Activated CD8-positive, alpha-beta T cell treated with anti-CD3 and anti-CD28 coated beads, Interleukin-2, amount 10 ng/mL, durations not matched to agents 7 days and 5 days (primary cell): ENCODE data around the gene FAM32A. TPM values are rescaled to one million over a fixed set of nuclear protein-coding genes. Genes with fewer than 3 reads are reported as not detected.

Source experiments
- ATAC-seq: fragments of 150-1000 bp; cut with Tn5 transposase; one replicate; pipeline ENCODE4 v1.10.0; 2021; ENCODE audit warnings: moderate library complexity
- CTCF ChIA-PET: fragments of 350-600 bp; sonication (Branson Sonifier 250); formaldehyde crosslinking; loops from one replicate; lab custom pipeline; 2021; ENCODE audit warnings: antibody characterized with exemption; lab: Charles Lee
- POLR2A ChIA-PET: fragments of 350-600 bp; sonication (Branson Sonifier 250); formaldehyde crosslinking; loops from one replicate; lab custom pipeline; 2021; ENCODE audit warnings: antibody characterized with exemption; lab: Charles Lee
- DNase-seq: peaks from one replicate; pipeline ENCODE4 v3.0.0-alpha.2; 2020
- H3K27ac Mint-ChIP-seq: one replicate; pipeline ENCODE4 v1.8.0; 2021; ENCODE audit warnings: mild to moderate bottlenecking, mixed read lengths
- H3K27me3 Mint-ChIP-seq: one replicate; pipeline ENCODE4 v1.8.0; 2021; ENCODE audit warnings: low read depth, mixed read lengths
- H3K36me3 Mint-ChIP-seq: one replicate; pipeline ENCODE4 v1.8.0; 2021; ENCODE audit warnings: low read depth, mixed read lengths
- H3K4me1 Mint-ChIP-seq: one replicate; pipeline ENCODE4 v1.8.0; 2021; ENCODE audit warnings: low read depth, mixed read lengths
- H3K4me3 Mint-ChIP-seq: one replicate; pipeline ENCODE4 v1.8.0; 2021; ENCODE audit warnings: mild to moderate bottlenecking, mixed read lengths
- H3K9me3 Mint-ChIP-seq: one replicate; pipeline ENCODE4 v1.8.0; 2022; ENCODE audit warnings: mixed read lengths; ENCODE audit not compliant: insufficient read depth
- total RNA-seq, 2 experiments: library from RNA; stranded (reverse); gene quantifications; one replicate each; pipeline ENCODE4 v1.2.3, GENCODE V29; 2021

FAM32A gene
- total RNA-seq, result 10 to 100 TPM; 65.8 to 69.4 TPM

GRCh38 chr19:16185123-16185767 lies at the start of gene FAM32A:
Gene FAM32A (plus strand): TSS chr19:16185410. CDS start chr19:16185443, 33 bp downstream.
- peaks cover 30% of the 10 kb centered on the region for H3K36me3 Mint-ChIP-seq

GRCh38 chr19:16135430-16136127 lies 49.6 kb upstream of the FAM32A start:
- Mint-ChIP-seq H3K27me3 (no peaks in the 10 kb centered on the region), H3K9me3 (no peaks in the 10 kb centered on the region), H3K36me3 (peaks cover 53% of the 10 kb centered on the region)

More at GRCh38 chr19:16185123-16185767, at the start of gene FAM32A:
- ChIA-PET POLR2A (interaction anchor here (1.0 to 2.0 kb wide), 16 partner anchors 9 to 187 kb away, joined by 3 to 16 read pairs (median 4); partner anchors contain the start of genes AP1M1, HSH2D, RAB8A and TPM4), CTCF (interaction anchor here (0.5 to 3.4 kb wide), 38 partner anchors 8 to 766 kb away, joined by 3 to 49 read pairs (median 5); partner anchors contain the start of genes AKAP8L, AP1M1, CIB3 and HSH2D)
- peak within 1 kb of the TSS; percentile 97 for H3K27ac Mint-ChIP-seq
- DNase-seq (peak; percentile 100), ATAC-seq (peak; percentile 95)
- peaks cover 6% of the 10 kb centered on the region for H3K27me3 Mint-ChIP-seq
- peak within 1 kb of the TSS; percentile 98 for H3K4me3 Mint-ChIP-seq
- peaks cover 39% of the 10 kb centered on the region for H3K4me1 Mint-ChIP-seq
- H3K9me3 Mint-ChIP-seq, result no peaks in the 10 kb centered on the region

GRCh38 chr19:16136185-16136999 lies 48.8 kb upstream of the FAM32A start:
- Mint-ChIP-seq H3K9me3 (no peaks in the 10 kb centered on the region), H3K36me3 (peaks cover 45% of the 10 kb centered on the region), H3K27me3 (no peaks in the 10 kb centered on the region), H3K4me3 (no peak overlapping the region), H3K27ac (no peak overlapping the region), H3K4me1 (peaks cover 50% of the 10 kb centered on the region)
- DNase-seq (no peak), ATAC-seq (no peak)
- CTCF ChIA-PET, result no interaction called here
- POLR2A ChIA-PET, result interaction anchor here (0.6 to 1.7 kb wide), 4 partner anchors 7 to 703 kb away, joined by 3 to 7 read pairs (median 4); partner anchors contain the start of gene HSH2D

More at GRCh38 chr19:16135430-16136127, 49.6 kb upstream of the FAM32A start:
- DNase-seq (no peak), ATAC-seq (no peak)
- H3K27ac Mint-ChIP-seq, result peak overlapping the region; percentile 72
- H3K4me1 Mint-ChIP-seq, result peaks cover 45% of the 10 kb centered on the region
- no peak overlapping the region for H3K4me3 Mint-ChIP-seq
- ChIA-PET POLR2A (interaction anchor here (0.6 to 1.7 kb wide), 3 partner anchors 8 to 28 kb away, joined by 3 to 7 read pairs (median 6); partner anchors contain the start of gene HSH2D), CTCF (no interaction called here)

GRCh38 chr19:16139752-16140151 lies 45.5 kb upstream of the FAM32A start:
- Mint-ChIP-seq H3K27ac (peak overlapping the region; percentile 82), H3K4me1 (peaks cover 56% of the 10 kb centered on the region), H3K4me3 (peak overlapping the region; percentile 57), H3K9me3 (peaks cover 3% of the 10 kb centered on the region), H3K27me3 (no peaks in the 10 kb centered on the region), H3K36me3 (peaks cover 26% of the 10 kb centered on the region)
- DNase-seq (peak; percentile 52), ATAC-seq (no peak)
- ChIA-PET CTCF (interaction anchor here (1.2 to 2.0 kb wide), 2 partner anchors 46 to 99 kb away, joined by 3 to 9 read pairs; partner anchors contain the start of gene FAM32A), POLR2A (interaction anchor here (0.6 to 1.2 kb wide), 2 partner anchors 15 to 39 kb away, joined by 3 to 4 read pairs; no protein-coding TSS in a partner anchor)

DNA sequence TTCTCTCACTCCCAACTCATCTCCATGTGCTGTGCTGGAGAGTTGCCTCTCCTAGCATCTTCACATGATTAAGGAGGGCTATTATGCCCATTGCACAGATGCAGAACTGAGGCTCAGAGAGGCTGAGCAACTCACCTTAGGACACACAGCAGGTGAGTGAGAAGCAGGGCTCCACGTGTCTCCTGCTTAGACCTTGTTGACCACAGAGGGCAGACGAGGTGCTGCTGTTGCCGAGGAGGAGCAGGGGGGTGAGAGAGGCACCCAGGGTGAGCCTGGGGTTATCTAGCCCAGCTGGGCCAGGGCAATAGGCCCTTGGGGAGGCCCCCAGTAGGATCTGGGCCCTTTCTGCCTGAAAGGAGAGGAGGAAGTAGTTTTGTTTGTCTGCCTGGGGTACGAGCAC lies 44.2 kb upstream of the FAM32A start:
- Mint-ChIP-seq H3K36me3 (peaks cover 29% of the 10 kb centered on the region), H3K27me3 (no peaks in the 10 kb centered on the region), H3K4me1 (peaks cover 61% of the 10 kb centered on the region), H3K27ac (peak overlapping the region; percentile 87), H3K9me3 (peaks cover 3% of the 10 kb centered on the region), H3K4me3 (no peak overlapping the region)
- ATAC-seq (peak; percentile 11), DNase-seq (peak; percentile 40)
- ChIA-PET CTCF (interaction anchor here (1.6 kb wide), 2 partner anchors 30 to 70 kb away, joined by 4 read pairs; no protein-coding TSS in a partner anchor), POLR2A (interaction anchor here (0.6 to 1.9 kb wide), 5 partner anchors 13 to 1126 kb away, joined by 3 to 8 read pairs (median 3); partner anchors contain the start of gene RAB8A)

DNA sequence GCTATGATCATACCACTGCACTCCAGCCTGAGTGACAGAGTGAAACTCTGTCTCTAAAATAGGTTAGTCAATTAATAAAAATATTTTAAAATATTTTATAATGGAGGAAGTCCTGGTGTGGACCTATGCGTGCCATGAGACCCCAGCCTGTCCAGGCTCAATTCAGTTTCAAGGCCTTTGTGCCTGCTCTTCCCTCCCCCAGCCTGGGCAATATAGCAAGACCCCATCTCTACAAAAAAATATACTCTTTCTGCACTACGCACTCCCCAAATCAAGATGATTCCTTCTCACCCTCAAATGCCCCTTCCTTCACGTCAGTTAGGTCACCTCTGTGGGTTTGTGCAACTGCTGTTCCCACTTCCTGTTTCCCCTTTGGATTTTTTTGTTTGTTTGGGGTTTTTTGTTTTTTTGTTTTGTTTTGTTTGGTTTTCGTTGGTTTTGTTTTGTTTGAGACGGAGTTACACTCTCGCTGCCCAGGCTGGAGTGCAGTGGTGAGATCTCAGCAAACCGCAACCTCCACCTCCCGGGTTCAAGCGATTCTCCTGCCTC lies 43.1 kb upstream of the FAM32A start:
- Mint-ChIP-seq H3K9me3 (peaks cover 3% of the 10 kb centered on the region), H3K36me3 (peaks cover 34% of the 10 kb centered on the region), H3K4me1 (peaks cover 61% of the 10 kb centered on the region), H3K27ac (peak overlapping the region; percentile 99), H3K27me3 (no peaks in the 10 kb centered on the region), H3K4me3 (peak overlapping the region; percentile 26)
- CTCF ChIA-PET, result interaction anchor here (1.6 to 2.2 kb wide), 3 partner anchors 31 to 71 kb away, joined by 4 to 14 read pairs (median 4); partner anchors contain the start of gene RAB8A
- DNase-seq, result no peak
- POLR2A ChIA-PET, result interaction anchor here (0.8 to 1.9 kb wide), 4 partner anchors 12 to 65 kb away, joined by 3 to 8 read pairs (median 4); partner anchors contain the start of genes RAB8A and TPM4
- ATAC-seq, result no peak

- Mint-ChIP-seq H3K4me3 (peak within 1 kb of the TSS; percentile 96), H3K36me3 (peaks cover 33% of the 10 kb centered on the region), H3K4me1 (peaks cover 65% of the 10 kb centered on the region), H3K27ac (peak within 1 kb of the TSS; percentile 99), H3K9me3 (peaks cover 3% of the 10 kb centered on the region), H3K27me3 (no peaks in the 10 kb centered on the region)
- ChIA-PET POLR2A (interaction anchor here (0.5 to 4.0 kb wide), 39 partner anchors 8 to 516 kb away, joined by 3 to 42 read pairs (median 5); partner anchors contain the start of genes FAM32A, RAB8A and TPM4), CTCF (interaction anchor here (0.9 to 2.7 kb wide), 19 partner anchors 10 to 299 kb away, joined by 3 to 14 read pairs (median 4); partner anchors contain the start of genes AP1M1, FAM32A and RAB8A)
- DNase-seq (peak; percentile 94), ATAC-seq (peak; percentile 95)
Observed at GRCh38 chr19:16143399-16144215, 41.6 kb upstream of the FAM32A start, which contains the start of gene HSH2D. Gene HSH2D (plus strand): TSS chr19:16143685. CDS start chr19:16148751, 5,066 bp downstream.

GRCh38 chr19:16144216-16144581 lies 41.0 kb upstream of the FAM32A start:
- Mint-ChIP-seq H3K9me3 (peaks cover 3% of the 10 kb centered on the region), H3K27ac (peak overlapping the region; percentile 99), H3K36me3 (peaks cover 37% of the 10 kb centered on the region), H3K4me3 (peak overlapping the region; percentile 96), H3K27me3 (no peaks in the 10 kb centered on the region), H3K4me1 (peaks cover 65% of the 10 kb centered on the region)
- ChIA-PET POLR2A (interaction anchor here (0.6 to 4.0 kb wide), 39 partner anchors 9 to 515 kb away, joined by 3 to 42 read pairs (median 5); partner anchors contain the start of genes FAM32A, KLF2, RAB8A and TPM4), CTCF (interaction anchor here (0.9 to 2.7 kb wide), 19 partner anchors 10 to 300 kb away, joined by 3 to 14 read pairs (median 4); partner anchors contain the start of genes AP1M1, FAM32A and RAB8A)
- peak; percentile 10 for ATAC-seq
- no peak for DNase-seq

GRCh38 chr19:16146112-16146511 lies 39.1 kb upstream of the FAM32A start:
- ATAC-seq (no peak), DNase-seq (no peak)
- Mint-ChIP-seq H3K27me3 (no peaks in the 10 kb centered on the region), H3K9me3 (peaks cover 3% of the 10 kb centered on the region), H3K27ac (peak overlapping the region; percentile 83), H3K4me3 (peak overlapping the region; percentile 96), H3K4me1 (peaks cover 58% of the 10 kb centered on the region), H3K36me3 (peaks cover 55% of the 10 kb centered on the region)
- POLR2A ChIA-PET, result interaction anchor here (1.1 to 4.0 kb wide), 6 partner anchors 10 to 68 kb away, joined by 3 to 20 read pairs (median 4); no protein-coding TSS in a partner anchor
- CTCF ChIA-PET, result interaction anchor here (0.7 to 2.3 kb wide), 3 partner anchors 35 to 104 kb away, joined by 4 to 7 read pairs (median 5); no protein-coding TSS in a partner anchor
